HG03575 (cell line): ENCODE measurements around the gene RND3.

Experiments used
- ATAC-seq: cut with Tn5 transposase; IDR thresholded peaks from one replicate; pipeline ENCODE4 v1.9.1; 2021; ENCODE audit not compliant: unreplicated experiment, insufficient number of reproducible peaks, low FRiP score; ENCODE audit errors: extremely low read depth

The RND3 gene

DNA sequence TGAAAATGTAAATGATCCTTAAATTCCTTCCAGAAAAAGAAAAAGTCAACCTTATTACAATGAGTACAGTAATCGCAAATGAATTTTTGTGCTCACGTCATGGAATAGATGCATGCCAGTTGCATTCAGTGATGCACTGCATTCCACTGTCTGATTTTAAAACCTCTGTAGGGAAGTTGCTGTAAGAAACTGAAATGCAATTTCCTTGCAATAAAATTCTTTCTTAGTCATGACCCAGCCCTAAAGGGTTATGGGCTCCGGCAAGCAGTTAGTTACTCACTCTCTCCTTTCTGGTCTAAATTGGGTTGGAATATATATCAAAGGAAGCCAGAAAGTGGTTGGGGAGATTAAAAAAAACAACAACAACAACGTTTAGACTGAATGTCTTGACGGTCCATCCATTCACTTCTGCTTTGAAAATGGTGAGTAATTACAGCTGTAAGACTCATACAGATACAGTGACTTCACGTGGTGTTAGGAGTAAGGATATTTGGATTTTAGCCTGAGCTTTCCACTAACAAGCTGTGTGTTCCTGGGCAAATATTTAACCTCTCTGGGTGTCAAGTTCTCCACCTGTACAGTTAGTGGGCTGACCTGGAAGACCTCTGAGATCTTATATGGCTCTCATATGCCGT, 8.6 kb upstream of the RND3 start:
- no peak for ATAC-seq

DNA sequence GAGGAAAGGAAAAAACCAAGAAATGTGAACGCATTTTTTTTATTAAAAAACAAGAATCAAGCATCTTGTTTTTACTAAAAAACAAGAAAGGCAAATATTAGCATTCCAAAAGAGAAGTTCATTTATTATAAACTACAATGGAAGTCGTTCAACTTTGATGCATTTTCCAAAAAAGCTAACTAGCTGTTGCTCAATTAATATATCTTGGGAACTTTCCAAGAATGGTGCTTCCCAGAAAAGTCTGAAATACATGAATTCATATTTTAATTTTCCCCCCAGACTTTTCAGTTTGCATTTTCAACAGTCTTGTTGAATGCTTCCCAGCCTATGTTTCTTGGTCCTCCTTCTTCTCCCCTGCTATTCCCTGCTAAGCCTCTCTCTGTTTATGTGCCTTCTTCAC, 7.5 kb upstream of the RND3 start:
- ATAC-seq, result no peak

- no peak for ATAC-seq
Observed at GRCh38 chr2:150494234-150494945, 6.9 kb upstream of the RND3 start.

DNA sequence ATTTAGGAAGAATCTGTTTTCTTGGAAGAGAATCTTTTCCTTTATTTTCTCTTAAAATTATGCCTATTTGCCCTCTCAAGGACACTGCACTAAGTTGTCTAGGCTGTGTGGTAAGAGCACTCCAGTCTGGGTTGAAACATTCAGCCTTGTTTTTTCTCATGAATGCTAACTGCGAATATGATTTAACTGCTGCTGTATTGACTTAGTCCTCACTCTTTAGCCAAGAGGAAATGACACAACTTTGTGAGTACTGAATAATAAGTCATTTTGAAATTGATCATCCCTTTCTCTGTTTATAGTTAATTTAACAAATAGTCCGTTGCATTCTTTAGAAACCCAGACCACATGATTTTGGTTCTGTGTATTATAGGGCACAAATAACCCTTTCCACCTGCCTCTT, 4.5 kb upstream of the RND3 start:
- no peak for ATAC-seq

DNA sequence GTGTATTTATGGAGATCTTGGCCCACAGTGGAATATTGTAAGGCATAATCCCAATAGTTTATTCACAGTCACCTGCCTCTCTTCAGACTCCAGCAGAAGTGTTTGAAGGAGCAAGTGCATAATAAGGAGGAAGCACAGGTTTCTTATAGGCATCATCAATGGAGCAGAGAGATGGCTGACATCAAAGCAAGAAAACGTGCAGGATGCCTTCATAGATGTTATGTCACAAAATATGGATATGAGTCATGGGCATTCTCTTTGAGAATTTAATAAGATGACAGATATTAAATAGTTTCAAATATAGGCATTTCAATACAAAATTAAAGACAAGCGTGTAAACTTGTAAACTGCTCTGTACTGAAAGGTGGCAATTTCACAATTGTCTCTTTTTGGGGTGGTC, 4.0 kb upstream of the RND3 start:
- no peak for ATAC-seq

- no peak for ATAC-seq
Observed at GRCh38 chr2:150490466-150490865, 3.0 kb upstream of the RND3 start.

DNA sequence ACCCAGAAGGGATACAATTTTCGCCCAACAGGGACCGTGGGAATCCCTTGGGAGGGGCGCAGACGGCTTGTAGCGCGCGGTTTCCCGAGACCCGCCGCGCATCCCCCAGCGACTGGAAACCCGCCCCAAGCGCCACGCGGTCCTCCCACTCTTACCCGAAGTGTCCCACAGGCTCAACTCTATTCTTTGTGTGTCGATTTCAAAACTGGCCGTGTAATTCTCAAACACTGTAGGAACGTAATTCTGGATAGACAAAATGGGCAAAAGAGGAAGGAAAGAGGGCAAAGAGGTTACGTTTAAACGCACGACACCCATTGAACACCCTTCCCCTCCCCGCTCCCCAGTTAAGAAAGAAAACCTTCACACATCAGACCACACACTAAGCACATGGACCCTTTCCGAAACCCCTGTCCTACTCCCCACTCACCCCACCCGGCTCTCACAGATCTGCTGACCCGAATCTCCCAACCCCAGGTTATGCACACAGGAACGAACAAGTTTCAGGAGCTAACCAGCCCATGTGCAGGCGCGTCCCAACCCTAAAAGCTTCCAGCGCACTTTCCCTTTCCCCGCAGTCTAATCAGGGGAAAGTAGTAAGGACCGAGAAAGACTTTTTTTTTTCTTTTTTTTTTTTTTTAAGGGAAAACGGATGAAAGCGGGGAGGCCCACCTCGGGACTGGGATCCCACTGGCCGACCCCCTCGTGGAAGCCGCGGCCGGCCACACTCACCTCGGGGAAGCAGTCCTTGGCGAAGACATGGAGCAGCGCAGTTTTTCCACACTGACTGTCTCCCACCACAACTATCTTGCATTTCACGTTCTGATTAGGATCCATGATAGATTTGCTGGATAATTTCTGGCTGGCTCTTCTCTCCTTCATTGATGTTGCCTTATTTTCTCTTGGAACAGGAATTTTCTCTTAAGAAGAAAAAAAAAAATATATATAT, 655 bp downstream of the RND3 start:
- ATAC-seq, result no peak

- ATAC-seq, result no peak
Observed at GRCh38 chr2:150485871-150486538, 1.5 kb downstream of the RND3 start.

DNA sequence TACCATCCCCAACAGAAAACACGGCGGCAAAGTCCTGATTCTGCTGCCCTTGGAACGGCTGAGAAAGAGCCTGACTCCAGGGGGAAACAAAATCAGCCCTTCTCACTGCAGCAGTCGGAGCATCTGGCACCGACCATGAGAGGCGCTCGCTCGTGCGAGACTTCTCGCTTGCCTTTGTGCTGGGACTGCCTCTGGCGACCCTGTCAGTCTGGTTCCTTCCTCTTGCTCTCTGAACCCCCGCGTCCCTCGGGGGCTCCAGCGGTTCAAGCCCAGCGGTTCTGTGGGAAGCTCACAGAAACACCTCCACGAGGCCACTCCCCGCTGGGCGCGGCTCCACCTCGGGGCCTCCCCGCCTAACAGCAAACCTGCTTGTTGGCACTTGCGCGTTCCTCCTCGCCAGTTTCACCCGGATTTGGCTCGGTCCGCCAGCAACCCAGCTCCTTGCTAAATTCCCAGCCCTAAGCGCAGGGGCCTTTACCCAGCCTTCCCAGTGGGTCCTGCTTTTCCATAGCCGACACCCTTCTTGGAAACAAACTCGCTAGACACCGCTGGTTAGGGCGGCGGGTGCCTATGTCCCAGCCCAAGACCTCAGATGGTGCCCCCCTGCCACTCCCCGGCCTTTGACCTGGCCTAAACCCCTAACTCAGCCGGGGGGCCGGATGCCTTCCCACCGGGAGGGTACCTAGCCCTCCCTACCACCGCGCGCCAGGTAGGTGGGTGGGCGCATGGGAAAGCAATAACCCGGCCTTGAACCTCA, 2.2 kb downstream of the RND3 start:
- no peak for ATAC-seq

DNA sequence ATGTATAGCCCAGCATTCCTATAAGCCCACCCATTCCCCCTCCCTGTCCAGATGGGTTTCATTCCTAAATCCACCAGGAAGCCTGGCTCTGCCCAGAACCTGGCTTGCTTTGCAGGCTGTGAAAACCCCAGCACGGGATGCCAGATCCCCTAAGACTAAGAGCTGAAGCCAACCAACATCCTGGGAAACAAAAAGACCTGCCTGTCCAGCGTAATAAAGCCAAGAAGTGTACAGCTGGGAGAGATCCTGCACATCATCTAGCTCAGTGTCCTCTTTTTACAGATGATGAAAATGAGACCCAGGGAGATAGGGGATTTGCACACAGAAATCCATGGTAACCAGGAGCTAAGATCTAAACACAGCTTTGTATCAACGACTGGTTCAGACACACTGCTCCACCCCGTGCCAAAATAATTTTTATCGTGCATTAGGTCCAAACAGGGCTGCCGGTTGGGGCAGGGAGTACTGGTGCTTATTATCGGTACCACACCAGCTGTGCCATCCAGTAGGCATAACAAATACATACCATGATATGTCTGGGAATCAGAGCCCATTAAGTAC, 2.9 kb downstream of the RND3 start:
- ATAC-seq, result no peak

GRCh38 chr2:150484006-150484405, 3.5 kb downstream of the RND3 start:
- ATAC-seq, result no peak

GRCh38 chr2:150483532-150483931, 3.9 kb downstream of the RND3 start:
- no peak for ATAC-seq

GRCh38 chr2:150482667-150483400, 4.6 kb downstream of the RND3 start:
- ATAC-seq, result no peak

DNA sequence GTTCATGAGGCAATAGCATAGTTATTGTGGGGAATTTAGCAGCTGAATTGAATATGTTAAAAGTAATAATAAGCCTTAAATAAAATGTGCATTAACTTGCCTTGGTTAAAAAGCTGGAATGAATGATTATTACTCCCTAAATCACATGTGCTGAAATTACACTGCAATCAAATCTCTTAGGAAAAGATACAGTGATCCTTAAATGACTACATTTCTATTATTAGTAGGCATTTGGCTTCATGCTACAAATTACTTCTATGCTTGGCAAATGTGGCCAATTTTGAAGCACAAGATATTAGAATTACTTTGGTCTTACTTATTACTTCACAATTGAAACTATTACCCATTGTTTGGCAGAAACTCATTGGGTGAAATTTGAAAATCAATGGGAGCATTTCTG, 5.4 kb downstream of the RND3 start:
- no peak for ATAC-seq

DNA sequence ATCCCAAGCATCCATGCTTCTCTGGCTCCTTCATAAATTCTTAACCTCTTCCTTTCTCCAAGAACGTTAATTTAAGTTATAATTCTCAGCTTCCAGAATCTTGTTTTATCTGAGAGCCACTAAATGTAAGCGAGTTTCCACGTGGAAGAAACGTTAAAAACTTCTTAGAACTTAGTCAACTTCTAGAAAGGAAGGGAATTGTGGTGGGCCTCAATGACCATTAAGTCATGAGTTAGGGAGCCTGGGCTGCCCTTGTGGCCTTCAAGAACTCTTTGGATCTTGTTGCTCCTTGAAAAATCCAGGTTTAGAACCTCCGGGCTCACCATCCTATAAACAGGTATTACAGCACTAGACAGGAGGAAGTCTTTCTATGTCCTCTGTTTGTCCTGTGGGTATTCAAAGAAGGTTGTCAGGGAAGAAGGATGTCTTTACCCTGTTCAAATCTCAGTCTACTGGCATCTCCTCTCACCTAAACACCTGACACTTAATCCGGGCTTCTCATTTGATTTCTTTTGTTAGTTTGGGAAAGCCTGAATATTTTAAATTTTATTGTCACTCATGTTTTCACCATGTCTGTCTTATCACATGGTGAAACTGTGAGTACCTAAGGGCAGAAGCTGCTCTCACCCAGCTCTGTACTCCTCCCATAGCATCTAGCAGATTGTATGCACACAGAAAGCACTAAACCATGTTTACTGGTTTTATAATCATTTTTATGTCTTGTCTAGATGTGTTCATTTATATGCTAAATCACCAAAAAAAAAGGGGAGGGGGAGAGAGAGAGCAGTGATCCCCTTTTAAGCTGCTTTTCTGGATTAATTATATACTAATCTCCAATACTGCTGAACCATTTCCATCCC, 6.3 kb downstream of the RND3 start:
- no peak for ATAC-seq

- no peak for ATAC-seq
Observed at GRCh38 chr2:150480241-150480640, 7.2 kb downstream of the RND3 start.
